NCI-H2227 (cell line): ENCODE data around the gene NOS2.
"Not testable (repeated sequence)": the region's sequence is repeated elsewhere in the genome, so short reads cannot be mapped to it uniquely, and the experiment has no call there.

Experiments used
- DNase-seq: peaks from one replicate; lab custom pipeline; 2025; ENCODE audit not compliant: unreplicated experiment; lab: John Stamatoyannopoulos, UW

Gene NOS2

DNA sequence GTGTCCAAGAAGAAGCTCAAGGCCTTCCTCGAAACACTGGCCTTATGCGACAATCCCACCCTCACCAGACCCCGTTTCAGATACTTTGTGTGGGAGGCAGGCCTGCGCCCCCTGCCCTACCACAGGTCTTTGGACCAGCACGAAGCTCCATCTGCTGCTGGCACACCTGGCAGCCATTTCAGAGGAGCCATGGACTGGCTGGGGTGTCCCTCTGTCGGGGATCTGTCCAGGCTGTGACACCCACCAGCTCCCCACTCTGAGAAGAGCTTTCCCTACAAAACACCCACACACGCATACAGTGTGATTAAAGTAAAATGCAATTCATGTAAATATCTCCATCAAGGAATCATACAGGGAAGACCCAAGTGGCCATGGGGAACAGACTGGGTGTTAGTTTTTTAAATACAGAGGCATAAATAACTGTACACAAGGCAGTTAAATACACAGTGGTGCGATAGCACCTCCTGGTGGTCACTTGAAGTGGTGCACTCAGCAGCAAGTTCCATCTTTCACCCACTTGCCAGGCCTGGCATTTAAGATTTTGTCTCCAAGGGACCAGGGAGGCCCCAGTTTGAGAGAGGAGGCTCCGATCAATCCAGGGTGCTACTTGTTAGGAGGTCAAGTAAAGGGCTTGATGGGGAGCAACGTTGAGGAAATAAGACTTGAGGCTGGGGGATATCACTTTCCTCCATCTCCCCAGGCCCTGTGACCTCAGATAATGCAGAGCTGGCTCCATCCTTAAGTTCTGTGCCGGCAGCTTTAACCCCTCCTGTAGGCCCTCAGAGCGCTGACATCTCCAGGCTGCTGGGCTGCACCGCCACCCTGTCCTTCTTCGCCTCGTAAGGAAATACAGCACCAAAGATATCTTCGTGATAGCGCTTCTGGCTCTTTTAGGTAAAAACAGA lies 43.6 kb downstream of the NOS2 start:
- peak; percentile 51 for DNase-seq

DNA sequence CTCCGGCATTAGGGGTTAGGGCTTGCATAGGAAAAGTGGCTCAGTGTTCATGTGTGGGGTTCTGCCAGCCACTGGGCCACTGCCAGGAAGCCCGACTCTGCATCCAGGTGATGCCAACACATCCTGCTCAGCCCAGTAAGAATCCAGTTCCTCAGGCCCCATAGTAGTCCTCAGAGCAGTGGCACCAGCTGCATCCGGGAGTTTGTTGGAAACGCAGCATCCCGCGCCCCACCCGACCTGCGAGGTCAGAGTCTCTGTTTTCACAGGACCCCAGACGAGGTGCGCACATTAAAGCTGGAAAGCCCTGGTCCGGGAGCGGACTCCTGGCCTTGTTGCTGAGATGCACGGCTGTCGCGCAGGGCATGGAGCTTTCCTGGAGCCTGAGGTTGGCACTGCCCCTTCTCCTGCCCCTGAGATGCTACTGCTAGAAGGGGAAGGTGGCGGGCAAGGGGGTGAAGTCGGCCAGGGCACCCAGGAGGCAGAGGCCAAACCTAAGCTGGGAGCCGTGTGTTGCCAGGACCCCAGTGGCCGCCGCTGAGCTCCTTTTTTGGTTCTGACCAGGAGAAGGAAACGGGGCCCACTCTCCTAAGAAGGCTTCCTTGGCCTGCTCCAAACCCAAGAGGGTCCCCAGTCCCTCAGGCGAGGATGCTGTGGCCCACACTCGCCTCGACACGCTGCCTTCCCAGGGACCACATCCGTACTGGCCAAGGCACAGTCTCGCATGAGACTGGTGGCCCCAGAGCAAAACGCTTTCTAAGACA lies 44.4 kb downstream of the NOS2 start:
- DNase-seq = no peak

DNA sequence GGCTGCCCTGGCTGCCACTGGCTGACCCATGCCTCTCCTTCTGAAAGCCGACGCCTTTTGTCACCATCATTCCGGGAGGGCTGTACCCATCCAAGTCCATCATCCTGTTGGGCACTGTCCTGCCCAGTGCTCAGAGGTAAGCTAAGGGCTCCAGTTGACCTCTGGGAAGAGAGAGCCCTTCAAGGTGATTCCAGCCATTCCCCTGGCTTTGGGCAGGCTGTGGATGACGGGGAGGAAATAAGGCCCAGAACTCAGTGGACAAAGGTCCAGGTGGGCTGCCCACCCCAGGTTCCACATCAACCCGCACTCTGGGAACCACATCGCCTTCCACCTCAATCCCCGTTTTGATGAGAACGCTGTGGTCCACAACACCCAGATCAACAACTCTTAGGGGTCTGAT lies 45.8 kb downstream of the NOS2 start:
- DNase-seq = no peak

DNA sequence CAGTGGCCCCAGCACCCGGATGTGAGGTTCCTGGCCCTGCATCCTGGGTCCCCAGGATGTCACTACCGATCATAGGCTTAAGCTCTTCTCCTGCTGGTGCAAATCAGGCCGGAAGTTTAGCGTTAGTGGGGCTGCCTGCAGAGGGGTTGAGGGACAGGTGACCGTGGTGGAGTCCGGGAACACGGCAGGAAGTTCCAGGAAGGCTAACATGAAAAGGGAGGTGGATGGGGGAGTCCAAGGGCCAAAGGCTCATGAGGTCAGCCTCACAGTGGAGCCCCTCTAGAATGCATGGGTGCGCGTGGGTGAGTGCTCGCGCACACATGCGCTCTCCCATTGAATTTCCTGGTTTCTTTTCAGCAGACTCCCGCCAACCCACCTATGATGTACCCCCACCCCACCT lies 46.6 kb downstream of the NOS2 start:
- DNase-seq = not testable (repeated sequence)

DNA sequence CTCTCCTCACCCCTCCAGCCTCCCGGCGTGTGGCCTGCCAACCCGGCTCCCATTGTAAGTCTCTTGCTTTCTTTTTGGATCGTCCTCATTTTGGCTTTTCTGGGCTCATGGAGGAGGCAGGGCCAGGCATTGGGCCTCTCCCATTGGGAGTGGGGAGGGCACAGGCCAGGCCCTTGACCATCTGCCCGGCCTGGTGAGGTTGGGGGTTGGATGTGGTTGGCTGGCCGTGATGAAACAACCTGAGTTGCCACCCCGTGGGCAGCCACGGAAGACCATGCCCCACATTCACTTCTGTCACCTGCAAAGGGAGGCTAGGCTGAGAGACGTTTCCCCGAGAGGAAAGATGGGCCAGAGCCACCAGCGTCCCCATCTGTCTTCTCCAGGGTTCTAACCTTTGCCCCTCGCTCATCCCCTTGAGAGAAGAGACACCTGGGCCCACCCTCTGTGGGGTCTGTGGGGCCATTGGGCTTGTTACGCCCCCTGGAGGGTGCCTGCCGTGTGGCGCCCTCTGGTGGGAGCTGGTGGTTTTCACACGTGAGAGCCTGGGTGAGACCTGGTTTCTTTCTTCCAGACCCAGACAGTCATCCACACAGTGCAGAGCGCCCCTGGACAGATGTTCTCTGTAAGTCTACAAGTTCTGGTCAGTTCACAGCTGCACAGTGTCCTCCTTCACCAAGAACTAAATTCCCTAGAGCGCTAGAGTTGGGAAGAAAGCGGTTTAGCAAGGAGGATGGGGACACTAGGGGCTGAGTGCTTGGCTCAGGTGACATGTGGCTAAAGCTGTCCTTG lies 47.3 kb downstream of the NOS2 start:
- not testable (repeated sequence) for DNase-seq

DNA sequence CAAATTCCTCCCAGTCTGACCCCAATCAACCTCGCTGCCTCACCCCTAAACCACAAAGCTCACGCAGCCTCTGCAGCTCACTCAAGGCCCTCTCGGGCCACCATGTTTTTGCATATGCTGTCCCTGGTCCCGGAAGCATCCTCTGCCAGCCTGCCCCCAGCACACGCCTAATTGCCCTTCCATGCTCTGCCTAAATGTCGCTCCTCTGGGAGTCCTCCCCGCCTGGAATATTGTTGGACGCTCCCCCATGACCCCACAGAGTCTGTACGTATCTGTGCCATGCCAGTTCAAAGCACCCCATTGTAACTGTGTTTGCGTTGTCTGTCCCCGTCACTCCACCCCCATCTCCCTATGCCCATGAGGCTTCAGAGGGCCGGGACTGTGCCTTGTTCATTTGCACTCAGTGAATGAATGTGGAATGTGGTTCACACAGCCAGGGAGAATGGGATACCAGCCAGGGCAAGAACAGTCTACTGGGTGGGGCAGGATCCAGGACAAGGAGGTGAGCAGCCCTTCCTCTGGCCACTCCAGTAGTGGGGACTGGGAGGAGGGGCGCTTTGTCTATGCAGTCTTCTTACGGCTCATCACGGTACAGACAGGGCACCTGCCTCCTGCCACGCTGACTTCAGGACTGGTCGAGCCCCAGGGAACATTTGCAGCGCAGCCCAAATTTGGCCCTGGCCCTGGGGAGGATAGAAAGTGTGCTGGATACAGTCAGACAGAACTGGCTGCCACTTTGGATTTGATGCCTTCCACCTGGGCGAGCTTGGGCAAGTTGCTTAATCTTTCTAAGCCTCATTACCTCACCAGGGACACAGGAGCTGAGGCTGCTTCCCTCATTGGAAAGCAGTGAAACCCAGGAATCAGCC lies 48.5 kb downstream of the NOS2 start:
- DNase-seq = no peak

DNA sequence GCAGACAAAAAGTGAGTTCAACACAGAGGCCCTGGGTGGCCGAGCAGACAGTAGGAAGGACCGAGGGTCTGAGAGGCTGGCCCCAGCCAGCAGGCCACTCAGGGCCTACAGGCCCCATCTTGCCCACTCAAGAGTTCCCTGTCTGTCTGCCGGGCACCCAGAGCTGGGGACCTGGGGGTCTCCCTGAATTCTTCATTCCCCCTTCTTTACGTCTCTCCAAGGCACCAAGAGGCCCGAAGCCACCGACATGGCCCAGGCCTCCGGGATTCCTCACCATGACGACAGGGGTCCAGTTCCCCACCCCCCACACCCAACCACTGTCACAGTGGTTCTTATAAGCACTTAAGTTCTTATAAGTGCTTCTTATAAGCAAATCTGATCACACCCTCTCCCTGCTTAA lies 49.2 kb downstream of the NOS2 start:
- DNase-seq = no peak

DNA sequence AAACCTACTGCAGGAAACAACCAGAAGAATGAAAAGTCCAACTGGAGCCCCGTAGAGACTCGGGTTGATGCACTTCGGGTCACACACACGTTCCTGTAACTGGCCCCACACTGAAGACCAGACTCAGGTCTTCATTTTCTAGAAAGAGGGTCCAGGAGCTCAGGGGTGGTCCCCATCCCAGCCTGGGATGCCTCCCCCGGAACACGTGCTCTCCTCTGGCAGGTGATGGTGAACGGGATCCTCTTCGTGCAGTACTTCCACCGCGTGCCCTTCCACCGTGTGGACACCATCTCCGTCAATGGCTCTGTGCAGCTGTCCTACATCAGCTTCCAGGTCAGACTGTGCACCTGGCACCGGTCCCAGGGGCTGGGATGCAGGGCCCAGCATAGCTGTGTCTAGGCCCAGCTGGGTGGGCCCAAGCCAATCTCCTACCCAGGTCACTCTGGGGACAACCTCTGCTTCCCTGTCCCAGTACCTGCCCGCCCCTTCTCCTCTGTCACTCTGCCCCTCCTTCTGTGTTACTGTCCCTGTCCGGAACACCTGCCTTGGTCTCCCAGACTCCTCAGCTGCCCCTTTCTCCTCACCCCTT lies 50.7 kb downstream of the NOS2 start:
- DNase-seq = not testable (repeated sequence)

DNA sequence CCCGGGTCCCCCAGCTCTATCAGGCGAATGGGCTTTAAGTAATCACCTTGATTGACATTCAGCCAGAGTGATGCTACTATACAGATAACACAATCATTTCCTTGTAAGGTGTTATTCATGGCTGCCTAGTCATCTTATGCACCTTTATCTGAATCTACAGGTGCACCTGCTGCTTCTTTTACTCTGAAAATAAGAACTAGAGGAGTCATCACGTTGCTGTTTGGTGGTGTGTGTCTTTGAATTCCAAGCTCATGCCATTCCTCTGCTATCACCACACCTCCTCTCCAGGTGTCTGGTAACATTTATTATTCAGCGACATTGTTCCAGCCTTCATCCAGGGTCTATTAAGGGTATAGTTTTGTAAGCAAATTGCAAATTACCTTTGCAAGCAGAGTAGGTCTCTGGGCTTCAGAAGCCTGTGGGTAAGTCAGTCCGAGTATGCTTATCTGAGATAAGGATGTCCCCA lies 51.9 kb downstream of the NOS2 start:
- no peak for DNase-seq

DNA sequence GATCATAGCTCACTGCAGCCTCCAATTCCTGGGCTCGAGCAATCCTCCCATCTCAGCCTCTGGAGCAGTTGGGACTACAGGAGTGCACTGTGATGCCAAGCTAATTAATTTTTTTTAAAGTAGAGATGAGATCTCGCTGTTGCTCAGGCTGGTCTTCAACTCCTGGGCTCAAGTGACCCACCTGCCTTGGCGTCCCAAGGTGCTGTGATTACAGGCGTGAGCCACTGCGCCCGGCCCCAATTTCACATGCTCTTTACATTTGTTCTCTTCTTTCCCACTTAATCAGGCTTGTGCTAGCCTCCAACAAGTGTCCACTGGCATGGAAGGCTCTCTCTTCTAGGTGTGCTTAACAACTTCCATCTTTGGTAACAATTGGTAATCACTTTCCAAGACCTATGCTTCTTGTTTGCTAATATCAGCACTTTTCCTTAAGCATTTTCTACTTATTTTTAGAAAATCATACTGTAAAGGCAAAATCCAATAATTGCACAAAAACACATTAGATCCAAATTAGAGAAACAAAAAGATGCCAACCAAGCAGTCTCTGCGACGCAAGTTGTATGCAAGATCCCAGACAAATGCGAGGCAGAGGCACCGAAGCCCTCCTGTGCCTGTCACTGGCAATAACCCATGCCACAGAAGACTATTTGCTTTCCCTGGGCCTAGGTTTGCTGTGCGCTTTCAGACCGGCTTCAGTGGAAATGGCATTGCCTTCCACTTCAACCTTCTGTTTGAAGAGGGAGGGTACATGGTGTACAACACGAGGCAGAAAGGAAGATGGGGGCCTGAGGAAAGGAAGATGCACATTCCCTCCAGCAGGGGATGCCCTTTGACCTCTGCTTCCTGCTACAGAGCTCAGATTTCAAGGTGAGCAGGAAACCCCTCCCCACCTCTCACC lies 52.6 kb downstream of the NOS2 start:
- DNase-seq = no peak

DNA sequence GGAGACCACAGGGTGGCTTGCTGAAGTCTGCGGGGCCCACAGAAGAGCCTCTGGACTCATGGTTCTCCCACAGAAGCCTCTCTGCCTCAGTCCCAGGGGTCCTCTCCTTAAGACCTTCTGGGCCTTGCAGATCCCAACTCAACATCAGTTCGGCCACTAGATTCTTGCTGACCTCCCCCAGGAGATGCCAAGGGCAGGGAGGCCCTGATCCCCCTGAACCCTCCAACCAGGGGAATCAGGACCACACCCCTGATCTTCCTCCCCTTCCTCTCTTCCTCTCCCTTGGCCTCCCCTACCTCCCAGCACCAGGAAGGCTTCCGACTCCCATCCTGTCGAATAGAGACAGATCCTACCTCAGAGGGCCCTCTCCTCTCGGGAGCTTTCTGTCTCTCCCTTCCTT lies 53.4 kb downstream of the NOS2 start:
- DNase-seq = no peak

DNA sequence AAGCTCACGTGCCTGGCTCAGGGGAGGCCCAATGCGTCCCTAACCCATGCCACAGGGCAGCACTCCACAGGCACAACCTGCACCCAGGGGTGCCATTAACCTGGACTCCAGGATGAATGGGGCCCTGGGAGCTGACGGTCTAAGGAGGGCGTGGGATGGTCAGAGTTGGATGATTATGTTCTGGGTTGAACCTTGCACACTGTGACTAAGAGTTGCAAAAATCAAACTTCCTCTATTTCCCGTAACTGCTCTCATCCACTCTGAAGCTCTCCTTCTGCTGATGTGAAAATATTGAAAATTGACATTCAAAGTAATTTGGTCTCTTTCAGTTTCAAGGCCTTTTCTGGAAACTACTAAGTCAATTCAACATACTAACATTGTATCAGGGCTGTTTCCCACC lies 54.0 kb downstream of the NOS2 start:
- DNase-seq = not testable (repeated sequence)

DNA sequence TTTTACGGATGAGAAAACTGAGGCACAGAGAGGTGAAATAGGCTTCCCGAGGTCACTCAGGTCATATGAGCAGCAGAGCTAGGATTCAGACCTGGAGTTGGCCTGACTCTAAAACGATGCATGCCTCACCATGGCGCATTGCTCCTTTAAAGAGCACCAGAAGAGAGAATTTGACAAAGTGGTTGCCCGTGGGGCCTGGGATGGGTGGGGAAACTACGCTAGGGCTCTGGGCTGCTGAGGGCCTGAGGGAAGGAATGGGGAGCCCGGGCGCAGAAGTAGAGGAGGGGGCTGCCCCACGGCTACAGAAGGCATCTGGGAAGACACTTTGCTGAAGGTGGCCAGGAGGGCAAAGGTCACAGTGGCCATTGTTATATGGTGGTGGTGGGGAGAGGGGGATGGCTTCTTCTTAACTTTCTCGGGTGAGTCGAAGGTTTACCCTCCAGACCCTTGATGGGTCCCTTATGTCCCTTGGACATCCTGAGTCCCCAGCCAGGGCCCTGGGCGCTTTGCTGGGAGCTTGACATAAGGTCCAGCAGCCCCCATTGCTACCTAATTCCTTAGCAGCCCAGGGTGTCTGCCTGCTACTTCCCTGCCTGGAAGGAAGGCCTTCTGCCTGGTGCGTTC lies 55.0 kb downstream of the NOS2 start:
- DNase-seq = not testable (repeated sequence)

DNA sequence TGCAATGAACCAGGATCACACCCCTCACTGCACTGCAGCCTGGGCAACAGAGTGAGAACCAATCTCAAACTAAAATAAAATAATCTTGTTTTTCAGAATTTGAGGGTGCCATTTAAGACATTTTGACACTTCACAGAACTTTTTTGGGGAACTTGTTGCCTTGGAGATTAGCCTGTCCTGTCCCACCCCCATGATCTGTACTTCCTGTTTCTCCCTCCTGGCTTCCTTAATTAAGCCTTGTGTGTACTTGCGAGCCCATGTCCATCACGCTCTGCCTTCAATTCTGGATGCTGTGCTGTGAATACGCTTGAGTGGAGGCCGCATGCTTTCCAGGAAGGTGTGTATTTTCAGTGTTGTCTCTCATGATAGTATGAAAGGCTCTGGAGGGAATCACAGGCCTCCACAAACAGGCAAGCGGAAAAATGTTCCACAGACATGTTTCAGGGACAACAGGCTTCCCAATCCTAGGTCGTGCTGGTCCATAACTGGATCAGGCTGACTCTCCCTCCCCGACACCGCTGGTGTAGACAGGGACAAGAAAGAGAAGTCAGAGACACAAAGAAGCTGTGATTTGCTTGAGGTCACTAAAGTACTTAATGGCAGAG lies 56.9 kb downstream of the NOS2 start:
- DNase-seq = no peak

DNA sequence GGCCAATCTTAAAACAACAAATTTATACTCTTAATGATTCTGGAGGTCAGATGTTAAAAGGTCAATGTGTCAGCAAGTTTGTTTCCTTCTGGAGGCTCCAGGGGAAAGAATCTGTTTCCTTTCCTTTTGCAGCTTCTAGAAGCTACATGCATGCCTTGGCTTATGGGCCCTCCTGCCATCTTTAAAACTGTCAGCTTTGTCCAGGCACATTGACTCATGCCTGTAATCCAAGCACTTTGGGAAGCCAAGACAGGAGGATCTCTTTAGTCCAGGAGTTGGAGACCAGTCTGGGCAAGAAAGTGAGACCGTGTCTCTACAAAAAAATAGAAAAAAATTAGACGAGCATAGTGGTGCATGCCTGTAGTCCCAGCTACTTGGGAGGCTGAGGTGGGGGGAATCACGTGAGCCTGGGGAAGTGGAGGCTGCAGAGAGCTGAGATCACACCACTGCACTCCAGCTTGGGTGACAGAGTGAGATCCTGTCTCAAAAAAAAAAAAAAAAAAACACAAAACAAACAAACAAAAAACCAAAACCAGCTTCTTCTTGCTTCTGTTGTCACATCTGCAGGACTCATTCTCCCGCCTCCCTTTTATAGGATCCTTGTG lies 58.3 kb downstream of the NOS2 start:
- no peak for DNase-seq

DNA sequence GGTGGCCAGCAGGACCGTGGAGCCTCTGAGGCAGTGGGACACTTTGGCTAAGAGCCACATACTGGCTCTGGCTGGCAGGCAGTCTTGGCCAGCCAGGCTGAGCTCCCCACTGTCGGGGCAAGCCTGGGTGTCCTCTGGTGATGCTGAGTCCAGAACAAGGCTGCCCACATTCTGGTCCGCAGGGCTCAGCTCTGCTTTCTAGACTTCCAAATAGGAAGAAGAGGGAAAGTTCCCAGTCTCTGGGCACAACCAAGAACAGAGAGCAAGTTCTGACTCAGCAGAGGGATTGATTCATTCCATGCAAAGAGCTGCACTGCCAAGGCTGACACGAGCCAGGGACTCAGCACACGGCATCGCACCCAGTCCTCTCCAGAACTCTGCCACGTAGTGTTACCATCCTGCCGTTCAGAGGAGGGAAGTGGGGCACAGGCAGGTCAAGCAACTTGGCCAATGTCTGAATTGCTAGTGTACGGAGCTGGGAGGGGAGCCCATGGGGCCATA lies 58.9 kb downstream of the NOS2 start:
- no peak for DNase-seq

DNA sequence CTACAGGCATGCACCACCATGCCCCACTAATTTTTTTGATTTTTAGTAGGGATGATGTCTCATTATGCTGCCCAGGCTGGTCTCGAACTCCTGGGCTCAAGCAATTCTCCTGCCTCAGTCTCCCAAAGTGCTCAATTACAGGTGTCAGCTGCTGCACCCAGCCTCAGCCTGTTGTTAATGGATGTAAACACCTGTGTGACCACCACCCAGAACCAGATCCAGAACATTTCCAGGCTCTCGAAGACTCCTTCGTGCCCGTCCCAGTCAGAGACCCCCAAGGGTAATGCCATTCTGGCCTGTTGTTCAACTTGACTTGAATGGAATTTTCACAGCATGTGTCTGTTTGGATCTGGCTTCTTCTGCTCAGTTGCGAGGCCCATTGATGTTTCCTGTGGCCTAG lies 59.8 kb downstream of the NOS2 start:
- not testable (repeated sequence) for DNase-seq

DNA sequence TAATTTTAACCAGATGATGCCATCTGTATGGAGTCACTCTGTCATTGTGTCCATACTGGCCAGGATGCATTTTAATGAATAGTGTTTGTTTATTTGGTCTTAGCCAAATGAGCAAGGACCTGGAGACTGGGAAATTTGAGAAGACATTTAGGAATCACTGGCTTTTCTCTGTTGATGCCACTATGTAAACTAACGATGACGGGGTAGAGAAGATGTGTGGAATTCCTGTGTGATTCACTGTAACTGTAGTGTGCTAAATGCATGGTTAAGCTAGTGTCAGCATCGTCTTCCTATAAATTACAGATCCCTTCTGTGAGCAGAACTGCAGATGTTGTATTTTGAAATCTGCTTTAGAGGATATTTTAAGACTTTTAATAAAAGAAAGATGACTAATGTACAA lies 66.6 kb downstream of the NOS2 start:
- no peak for DNase-seq
